ENCODE data around the gene CCDC154. TPM values are rescaled to one million over a fixed set of nuclear protein-coding genes. Genes with fewer than 3 reads are reported as not detected.

Gene CCDC154
- total RNA-seq, 1 donor from 2014 or later, result 1.5 TPM

- Mint-ChIP-seq H3K36me3 (ENCODE audit: low read depth, unreplicated experiment) (no peaks in the 10 kb centered on the region), H3K9me3 (ENCODE audit: unreplicated experiment) (no peaks in the 10 kb centered on the region), H3K27me3 (ENCODE audit: low read depth, unreplicated experiment) (peaks cover 30% of the 10 kb centered on the region), H3K27ac (ENCODE audit: unreplicated experiment) (peak overlapping the region; percentile 34), H3K4me3 (ENCODE audit: unreplicated experiment) (no peak overlapping the region), H3K4me1 (ENCODE audit: low read depth, unreplicated experiment) (peaks cover 5% of the 10 kb centered on the region)
- Histone ChIP-seq H3K4me2 (ENCODE audit: low read length) (no peak overlapping the region), H3K9me3 (ENCODE audit: insufficient read depth, low read depth, low read length) (peaks cover 3% of the 10 kb centered on the region), H4K20me1 (ENCODE audit: insufficient read depth, low read length) (no peaks in the 10 kb centered on the region), H3K79me2 (ENCODE audit: insufficient read depth, low read length) (no peaks in the 10 kb centered on the region), H3K4me1 (ENCODE audit: insufficient read depth, low read length) (peaks cover 5% of the 10 kb centered on the region), H2AFZ (ENCODE audit: low read depth, low read length) (no peak overlapping the region), H3K4me3 (ENCODE audit: insufficient read depth, low read depth, low read length) (no peak overlapping the region), H3K27ac (ENCODE audit: low read depth, low read length) (no peak overlapping the region), H3K27me3 (ENCODE audit: insufficient read depth, low read length) (peaks cover 11% of the 10 kb centered on the region), H3K9ac (ENCODE audit: low read length) (no peak overlapping the region), H3K36me3 (ENCODE audit: insufficient read depth, low read length) (no peaks in the 10 kb centered on the region)
- no peak for DNase-seq (ENCODE audit: low read depth)
- FAIRE-seq, result no peak
- no peak for TF ChIP-seq CTCF (IDR thresholded peaks at IDR 0.05; ENCODE audit: insufficient read depth, low read depth, low read length)
- TF ChIP-seq EZH2 (IDR thresholded peaks at IDR 0.05; ENCODE audit: insufficient read depth, low read length), result no peak
Measured at GRCh38 chr16:1488054-1488601, 43.8 kb upstream of the CCDC154 start.

GRCh38 chr16:1487395-1488053 is 43.2 kb upstream of the CCDC154 start:
- Histone ChIP-seq H3K36me3 (ENCODE audit: insufficient read depth, low read length) (no peaks in the 10 kb centered on the region), H3K9ac (ENCODE audit: low read length) (no peak overlapping the region), H2AFZ (ENCODE audit: low read depth, low read length) (no peak overlapping the region), H4K20me1 (ENCODE audit: insufficient read depth, low read length) (no peaks in the 10 kb centered on the region), H3K79me2 (ENCODE audit: insufficient read depth, low read length) (no peaks in the 10 kb centered on the region), H3K27ac (ENCODE audit: low read depth, low read length) (no peak overlapping the region), H3K4me3 (ENCODE audit: insufficient read depth, low read depth, low read length) (no peak overlapping the region), H3K27me3 (ENCODE audit: insufficient read depth, low read length) (peaks cover 11% of the 10 kb centered on the region), H3K4me2 (ENCODE audit: low read length) (no peak overlapping the region), H3K4me1 (ENCODE audit: insufficient read depth, low read length) (peaks cover under 1% of the 10 kb centered on the region), H3K9me3 (ENCODE audit: insufficient read depth, low read depth, low read length) (peaks cover 3% of the 10 kb centered on the region)
- H3K4me1 Mint-ChIP-seq (ENCODE audit: low read depth, unreplicated experiment), result peaks cover 2% of the 10 kb centered on the region
- no peak overlapping the region for H3K27ac Mint-ChIP-seq (ENCODE audit: unreplicated experiment)
- TF ChIP-seq EZH2 (IDR thresholded peaks at IDR 0.05; ENCODE audit: insufficient read depth, low read length) (no peak), CTCF (IDR thresholded peaks at IDR 0.05; ENCODE audit: insufficient read depth, low read depth, low read length) (no peak)
- peaks cover 30% of the 10 kb centered on the region for H3K27me3 Mint-ChIP-seq (ENCODE audit: low read depth, unreplicated experiment)
- no peak overlapping the region for H3K4me3 Mint-ChIP-seq (ENCODE audit: unreplicated experiment)
- DNase-seq (ENCODE audit: low read depth) (no peak), FAIRE-seq (no peak)
- H3K36me3 Mint-ChIP-seq (ENCODE audit: low read depth, unreplicated experiment), result no peaks in the 10 kb centered on the region
- no peaks in the 10 kb centered on the region for H3K9me3 Mint-ChIP-seq (ENCODE audit: unreplicated experiment)
